ENCODE results near the gene ARHGAP42. TPM values are rescaled to one million over a fixed set of nuclear protein-coding genes. Genes with fewer than 3 reads are reported as not detected.
A peak's percentile ranks its signal among the peaks of the same experiment; 100 is the strongest.

Gene ARHGAP42
- total RNA-seq, 1 donor from 2014 or later, result 21.6 TPM

DNA sequence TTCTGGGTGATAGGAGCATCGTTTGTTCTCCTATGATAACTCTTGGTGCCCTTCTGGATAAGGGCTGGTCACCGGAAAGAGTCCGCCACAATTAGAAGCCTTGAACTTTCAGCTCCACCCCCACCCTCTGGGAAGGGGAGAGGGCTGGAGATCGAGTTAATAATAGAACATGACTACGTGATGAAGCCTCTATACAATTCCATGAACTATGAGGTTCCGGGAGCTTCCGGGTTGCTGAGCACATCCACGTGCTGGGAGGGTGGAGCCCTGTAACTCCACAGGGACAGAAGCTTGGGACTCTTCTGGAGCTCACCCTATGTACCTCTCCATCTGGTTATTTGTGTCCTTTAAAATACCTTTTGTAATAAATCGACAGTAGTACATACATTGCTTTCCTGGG, 40.3 kb downstream of the ARHGAP42 start:
- H3K36me3 Mint-ChIP-seq (ENCODE audit: low read depth), result no peaks in the 10 kb centered on the region
- peak overlapping the region; percentile 87 for H3K27ac Mint-ChIP-seq (ENCODE audit: unreplicated experiment)
- no peak overlapping the region for H3K4me3 Mint-ChIP-seq
- H3K27me3 Mint-ChIP-seq (ENCODE audit: low read depth), result no peaks in the 10 kb centered on the region
- H3K9me3 Mint-ChIP-seq, result no peaks in the 10 kb centered on the region
- no peak for DNase-seq (ENCODE audit: low read depth, low spot score)
- H3K4me1 Mint-ChIP-seq, result peaks cover 31% of the 10 kb centered on the region
- TF ChIP-seq, protein P1, sequence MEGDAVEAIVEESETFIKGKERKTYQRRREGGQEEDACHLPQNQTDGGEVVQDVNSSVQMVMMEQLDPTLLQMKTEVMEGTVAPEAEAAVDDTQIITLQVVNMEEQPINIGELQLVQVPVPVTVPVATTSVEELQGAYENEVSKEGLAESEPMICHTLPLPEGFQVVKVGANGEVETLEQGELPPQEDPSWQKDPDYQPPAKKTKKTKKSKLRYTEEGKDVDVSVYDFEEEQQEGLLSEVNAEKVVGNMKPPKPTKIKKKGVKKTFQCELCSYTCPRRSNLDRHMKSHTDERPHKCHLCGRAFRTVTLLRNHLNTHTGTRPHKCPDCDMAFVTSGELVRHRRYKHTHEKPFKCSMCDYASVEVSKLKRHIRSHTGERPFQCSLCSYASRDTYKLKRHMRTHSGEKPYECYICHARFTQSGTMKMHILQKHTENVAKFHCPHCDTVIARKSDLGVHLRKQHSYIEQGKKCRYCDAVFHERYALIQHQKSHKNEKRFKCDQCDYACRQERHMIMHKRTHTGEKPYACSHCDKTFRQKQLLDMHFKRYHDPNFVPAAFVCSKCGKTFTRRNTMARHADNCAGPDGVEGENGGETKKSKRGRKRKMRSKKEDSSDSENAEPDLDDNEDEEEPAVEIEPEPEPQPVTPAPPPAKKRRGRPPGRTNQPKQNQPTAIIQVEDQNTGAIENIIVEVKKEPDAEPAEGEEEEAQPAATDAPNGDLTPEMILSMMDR (conservative IDR thresholded peaks at IDR 0.05), result no peak

DNA sequence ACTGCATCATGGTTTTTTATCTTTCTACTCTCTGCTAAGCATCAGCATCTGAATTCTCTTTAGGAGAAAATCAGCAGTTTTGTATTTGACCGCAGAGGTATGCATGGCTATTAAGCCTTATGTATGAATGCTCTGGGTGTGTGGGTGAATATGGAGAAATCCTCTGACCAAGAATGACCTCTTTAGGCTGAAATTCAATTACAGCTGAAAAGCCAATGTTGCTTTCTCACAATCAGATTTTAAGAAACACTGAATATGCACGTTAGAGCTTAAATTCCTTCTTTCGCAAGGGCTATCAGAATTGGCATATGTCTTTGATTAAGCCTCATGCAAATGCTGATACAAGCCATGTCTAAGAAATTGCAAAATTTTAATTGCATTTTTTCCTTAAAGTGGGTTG, 43.2 kb downstream of the ARHGAP42 start:
- no peak for DNase-seq (ENCODE audit: low read depth, low spot score)
- H3K27me3 Mint-ChIP-seq (ENCODE audit: low read depth), result no peaks in the 10 kb centered on the region
- TF ChIP-seq, protein P1 (conservative IDR thresholded peaks at IDR 0.05), result no peak
- no peak overlapping the region for H3K4me3 Mint-ChIP-seq
- H3K36me3 Mint-ChIP-seq (ENCODE audit: low read depth), result peaks cover 3% of the 10 kb centered on the region
- no peak overlapping the region for H3K27ac Mint-ChIP-seq (ENCODE audit: unreplicated experiment)
- peaks cover 34% of the 10 kb centered on the region for H3K4me1 Mint-ChIP-seq
- no peaks in the 10 kb centered on the region for H3K9me3 Mint-ChIP-seq

DNA sequence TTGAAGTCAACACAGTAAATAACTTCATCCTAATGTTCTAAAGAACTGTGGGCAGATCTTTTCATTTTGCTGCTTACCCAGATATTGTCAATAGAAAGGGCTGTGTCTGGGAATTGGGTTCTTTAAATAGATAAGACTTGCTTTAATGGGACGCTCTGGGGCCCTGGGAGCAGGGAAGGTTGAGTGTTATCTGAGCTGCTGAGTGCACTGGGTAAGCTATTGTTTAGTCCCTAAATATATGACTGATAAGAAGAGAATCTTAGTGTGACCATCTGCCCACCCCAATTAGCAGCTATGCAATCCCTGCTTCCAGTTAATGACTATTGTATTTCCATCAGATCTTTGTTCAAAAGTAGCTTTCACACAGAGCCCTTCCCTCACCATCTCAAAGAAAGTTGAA, 44.4 kb downstream of the ARHGAP42 start:
- Mint-ChIP-seq H3K9me3 (no peaks in the 10 kb centered on the region), H3K27me3 (ENCODE audit: low read depth) (no peaks in the 10 kb centered on the region), H3K4me3 (no peak overlapping the region), H3K27ac (ENCODE audit: unreplicated experiment) (no peak overlapping the region), H3K36me3 (ENCODE audit: low read depth) (peaks cover 3% of the 10 kb centered on the region), H3K4me1 (peaks cover 44% of the 10 kb centered on the region)
- no peak for DNase-seq (ENCODE audit: low read depth, low spot score)
- TF ChIP-seq, protein P1 (conservative IDR thresholded peaks at IDR 0.05), result no peak

DNA sequence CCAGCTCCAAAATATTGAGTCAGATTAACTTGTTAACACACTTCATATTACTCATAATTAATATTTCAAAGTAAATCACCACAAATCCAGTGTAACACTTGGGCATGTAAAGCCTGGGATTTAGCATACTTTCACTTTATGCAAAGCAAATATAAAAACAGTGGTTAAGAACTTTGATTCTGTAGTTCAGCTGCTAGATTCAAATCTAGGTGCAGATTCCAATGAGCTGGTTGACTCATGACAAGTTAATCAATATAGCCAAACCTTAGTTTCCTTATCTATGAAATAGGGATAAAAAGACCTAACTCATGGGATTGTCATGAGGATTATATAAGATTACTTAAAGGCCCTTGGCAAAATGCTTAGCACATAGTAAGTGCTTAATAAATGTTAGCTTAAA, 45.9 kb downstream of the ARHGAP42 start:
- TF ChIP-seq, protein P1 (conservative IDR thresholded peaks at IDR 0.05), result no peak
- Mint-ChIP-seq H3K4me3 (no peak overlapping the region), H3K9me3 (peaks cover 2% of the 10 kb centered on the region), H3K36me3 (ENCODE audit: low read depth) (peaks cover 3% of the 10 kb centered on the region), H3K4me1 (peaks cover 39% of the 10 kb centered on the region), H3K27ac (ENCODE audit: unreplicated experiment) (no peak overlapping the region), H3K27me3 (ENCODE audit: low read depth) (no peaks in the 10 kb centered on the region)
- DNase-seq (ENCODE audit: low read depth, low spot score), result no peak

DNA sequence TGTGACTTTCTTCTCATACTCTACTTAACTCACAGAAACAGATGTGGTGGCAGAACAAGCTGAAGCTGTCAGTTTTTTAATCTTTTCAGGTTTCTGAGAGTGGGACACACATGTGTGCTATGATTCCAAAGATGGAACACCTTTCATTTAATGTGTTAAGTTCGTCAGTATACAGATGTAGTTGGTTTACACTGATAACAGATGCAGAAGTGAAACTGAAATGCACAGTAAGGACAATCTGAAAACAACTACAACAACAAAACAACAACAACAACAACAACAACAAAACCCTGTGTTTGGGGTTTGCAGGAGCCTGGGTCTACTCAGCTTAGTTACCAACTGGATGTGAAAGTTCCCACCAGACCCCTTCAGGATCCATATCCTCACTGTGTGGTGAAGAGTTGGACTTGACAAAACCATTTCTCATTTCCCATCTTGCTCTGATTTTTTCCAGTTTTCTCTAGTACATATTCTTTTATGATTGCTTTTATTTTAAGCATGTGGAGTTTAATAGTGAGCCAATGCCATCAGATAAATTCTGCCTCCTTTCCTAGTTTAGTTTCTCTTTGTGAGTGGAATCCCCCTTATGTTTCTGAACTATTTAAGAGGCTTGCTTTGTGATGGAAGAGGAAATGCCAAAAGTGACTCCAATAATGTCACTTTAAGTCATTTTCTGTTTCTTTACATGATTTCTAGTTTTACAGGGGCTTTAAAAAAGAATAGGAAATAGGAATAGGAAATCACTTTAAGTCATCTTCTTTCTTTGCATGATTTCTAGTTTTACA, 47.8 kb downstream of the ARHGAP42 start:
- peaks cover 3% of the 10 kb centered on the region for H3K36me3 Mint-ChIP-seq (ENCODE audit: low read depth)
- TF ChIP-seq, protein P1 (conservative IDR thresholded peaks at IDR 0.05), result no peak
- no peaks in the 10 kb centered on the region for H3K27me3 Mint-ChIP-seq (ENCODE audit: low read depth)
- H3K4me3 Mint-ChIP-seq, result no peak overlapping the region
- no peak overlapping the region for H3K27ac Mint-ChIP-seq (ENCODE audit: unreplicated experiment)
- peaks cover 45% of the 10 kb centered on the region for H3K4me1 Mint-ChIP-seq
- no peak for DNase-seq (ENCODE audit: low read depth, low spot score)
- peaks cover 2% of the 10 kb centered on the region for H3K9me3 Mint-ChIP-seq
